Erythroblast (primary cell): ENCODE data around the gene TYR.

Experiments used
- GATA1 ChIP-seq: IDR thresholded peaks from 2 replicates; pipeline ENCODE4 v1.6.1; 2011; ENCODE audit warnings: low read depth, mild to moderate bottlenecking, control low read depth, low read length, moderate library complexity
- POLR2A ChIP-seq: IDR thresholded peaks from 2 replicates; pipeline ENCODE4 v1.6.1; 2011; ENCODE audit warnings: mild to moderate bottlenecking, low read length

DNA sequence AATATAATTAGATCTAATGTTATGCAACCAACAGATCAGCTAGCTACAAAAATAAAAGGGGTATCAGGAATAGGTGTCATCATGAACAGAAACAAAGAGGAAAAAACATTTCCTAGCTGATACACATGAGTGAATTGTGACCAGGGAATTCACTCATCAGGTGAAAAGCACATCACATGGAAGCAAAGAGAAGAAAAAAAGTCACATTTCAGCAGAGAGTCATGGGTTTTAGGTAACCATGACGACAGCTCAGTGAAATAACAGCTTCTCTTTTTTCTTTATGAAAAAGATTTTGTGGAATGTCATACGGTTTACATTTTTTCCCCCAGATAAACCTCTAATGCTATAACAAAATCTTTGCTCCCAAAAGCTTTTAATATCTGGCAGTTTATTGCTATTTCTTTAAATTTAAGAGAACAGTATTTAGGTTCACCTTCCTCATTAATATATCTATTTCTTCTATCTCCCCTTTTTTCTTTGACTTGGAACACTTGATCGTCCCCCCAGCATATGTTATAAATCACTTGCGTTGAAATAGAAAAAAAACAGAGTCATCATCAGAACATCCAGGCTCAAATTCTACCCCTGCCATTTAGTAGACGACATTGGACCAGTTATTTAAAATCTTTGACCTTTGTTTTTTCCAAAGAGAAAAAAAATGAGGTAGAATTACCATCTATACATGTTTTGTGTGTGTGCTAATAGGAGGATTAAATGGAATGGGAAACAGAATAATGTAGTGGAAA lies 5.3 kb downstream of the TYR start:
- TF ChIP-seq POLR2A (no peak), GATA1 (no peak)
